Activated gamma-delta T cell treated with Interleukin-2 at 50 U/mL for 16 hours (primary cell): ENCODE measurements around the gene TEX22.

Source experiments
- DNase-seq: peaks from one replicate; pipeline ENCODE4 v3.0.0-alpha.2; 2020

Gene TEX22

GRCh38 chr14:105444859-105445258 lies 46.5 kb downstream of the TEX22 start:
- DNase-seq: no peak

DNA sequence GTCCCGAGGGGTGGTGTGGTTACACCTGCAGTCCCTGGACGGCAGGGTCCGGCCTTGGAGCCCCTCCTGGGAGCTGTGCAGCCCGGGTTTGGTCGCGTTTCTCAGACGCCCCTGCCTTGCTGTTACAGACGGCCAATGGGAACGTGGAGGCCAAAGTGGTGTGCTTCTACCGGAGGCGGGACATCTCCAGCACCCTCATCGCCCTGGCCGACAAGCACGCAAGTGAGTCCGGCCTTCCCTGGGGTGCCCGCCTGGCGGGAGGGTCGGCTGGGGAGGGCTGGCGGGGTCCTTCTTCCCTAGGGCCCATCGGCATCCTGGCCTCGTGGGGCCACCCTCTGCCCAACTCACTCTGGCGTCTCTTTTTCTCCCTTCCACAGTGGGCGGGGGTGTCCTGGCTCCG lies 47.0 kb downstream of the TEX22 start:
- DNase-seq: no peak

DNA sequence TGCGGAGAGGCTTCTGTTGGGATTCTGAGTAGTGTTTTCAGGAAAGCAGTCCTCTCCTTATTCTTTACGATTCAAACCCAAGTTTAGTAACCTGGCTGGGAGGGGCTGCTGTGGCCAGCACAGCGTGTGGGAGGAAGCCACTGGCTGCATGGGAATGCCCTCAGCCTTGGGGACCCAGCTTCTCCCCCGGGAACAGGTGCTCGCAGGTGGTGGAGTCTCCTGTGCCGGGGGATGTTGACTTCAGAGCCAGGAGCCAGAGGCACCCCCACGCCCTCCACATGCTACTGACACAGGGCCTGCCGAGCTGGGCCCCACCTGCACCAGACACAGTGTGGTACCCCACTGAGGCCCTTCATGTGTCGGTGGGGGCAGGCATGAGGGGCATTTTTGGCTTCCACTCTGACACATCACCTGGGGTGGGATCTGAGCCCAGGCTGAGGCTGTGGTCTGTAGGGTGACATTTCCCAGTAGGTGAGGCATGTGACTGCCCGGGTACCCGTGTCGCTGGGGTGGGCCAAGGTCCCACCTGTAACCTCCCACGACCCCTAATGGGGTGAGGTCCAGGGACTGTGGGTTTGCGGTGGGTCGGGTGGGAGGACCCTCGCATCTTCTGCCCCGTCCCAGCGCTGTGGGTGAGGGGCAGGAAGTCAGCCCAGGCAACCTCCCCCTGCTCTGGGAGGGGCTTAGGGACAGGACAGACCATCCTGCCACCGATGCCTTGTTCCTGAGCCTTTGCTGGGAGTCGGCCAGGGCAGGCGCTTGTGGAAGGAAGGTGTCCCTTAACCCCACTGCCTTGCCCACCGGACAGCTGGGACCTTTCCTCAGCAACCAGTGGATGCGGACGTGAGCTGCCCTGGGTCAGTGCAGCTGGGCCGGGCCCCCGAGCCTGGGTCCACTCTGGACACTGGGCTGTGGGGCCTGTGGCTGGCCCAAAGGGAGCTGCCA lies 47.8 kb downstream of the TEX22 start:
- DNase-seq: no peak

- DNase-seq: no peak
Observed at GRCh38 chr14:105446971-105447370, 48.6 kb downstream of the TEX22 start.

DNA sequence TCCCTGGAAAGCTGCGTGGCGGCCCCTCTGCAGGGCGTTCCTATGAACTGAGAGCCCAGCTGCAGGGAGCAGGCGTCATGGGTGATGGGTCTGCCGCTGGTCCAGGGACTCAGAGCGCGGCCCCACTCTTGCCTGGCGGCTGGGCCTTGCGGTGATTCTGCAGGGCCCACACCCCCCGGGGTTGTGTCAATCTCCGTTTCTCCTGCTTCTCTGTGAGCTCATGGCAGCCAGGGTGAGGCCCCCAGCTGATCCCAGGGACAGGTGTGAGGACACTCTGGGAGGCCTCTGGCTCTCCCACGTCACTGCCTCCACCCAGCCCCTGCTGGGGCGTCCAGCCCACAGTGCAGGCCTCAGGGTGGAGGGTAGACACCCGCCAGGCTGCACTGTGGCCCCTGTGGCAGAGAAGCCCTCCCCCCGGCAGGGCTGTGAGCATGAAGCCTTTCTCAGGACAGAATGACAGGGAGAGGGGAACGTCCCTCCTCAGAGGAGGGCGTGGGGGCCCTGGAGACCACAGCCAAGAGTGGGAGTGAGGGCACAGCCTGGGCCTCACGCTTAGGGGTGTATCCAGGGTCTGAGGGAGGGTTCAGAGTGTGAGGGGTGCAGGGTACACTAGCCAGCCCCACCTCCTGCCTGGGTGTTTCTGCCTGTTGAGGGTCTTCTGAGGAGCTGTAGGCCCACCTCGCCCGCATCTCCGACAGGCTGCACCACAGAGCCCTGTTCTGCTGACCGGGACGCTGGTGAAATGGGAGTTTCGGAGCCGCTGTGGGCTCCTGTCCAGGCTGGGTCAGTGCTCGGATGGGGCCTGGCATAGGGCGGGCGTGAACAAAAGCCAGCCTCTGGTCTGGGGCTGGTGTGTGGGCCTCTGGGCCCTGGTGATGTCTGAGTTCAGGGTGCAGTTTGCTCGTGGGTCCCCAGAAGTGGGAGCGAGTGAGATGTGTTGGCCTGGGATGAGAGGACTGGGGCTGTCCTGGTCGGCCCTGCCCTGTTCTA lies 49.6 kb downstream of the TEX22 start:
- DNase-seq: no peak

- peak; percentile 56 for DNase-seq
Observed at GRCh38 chr14:105448706-105449111, 50.4 kb downstream of the TEX22 start.

DNA sequence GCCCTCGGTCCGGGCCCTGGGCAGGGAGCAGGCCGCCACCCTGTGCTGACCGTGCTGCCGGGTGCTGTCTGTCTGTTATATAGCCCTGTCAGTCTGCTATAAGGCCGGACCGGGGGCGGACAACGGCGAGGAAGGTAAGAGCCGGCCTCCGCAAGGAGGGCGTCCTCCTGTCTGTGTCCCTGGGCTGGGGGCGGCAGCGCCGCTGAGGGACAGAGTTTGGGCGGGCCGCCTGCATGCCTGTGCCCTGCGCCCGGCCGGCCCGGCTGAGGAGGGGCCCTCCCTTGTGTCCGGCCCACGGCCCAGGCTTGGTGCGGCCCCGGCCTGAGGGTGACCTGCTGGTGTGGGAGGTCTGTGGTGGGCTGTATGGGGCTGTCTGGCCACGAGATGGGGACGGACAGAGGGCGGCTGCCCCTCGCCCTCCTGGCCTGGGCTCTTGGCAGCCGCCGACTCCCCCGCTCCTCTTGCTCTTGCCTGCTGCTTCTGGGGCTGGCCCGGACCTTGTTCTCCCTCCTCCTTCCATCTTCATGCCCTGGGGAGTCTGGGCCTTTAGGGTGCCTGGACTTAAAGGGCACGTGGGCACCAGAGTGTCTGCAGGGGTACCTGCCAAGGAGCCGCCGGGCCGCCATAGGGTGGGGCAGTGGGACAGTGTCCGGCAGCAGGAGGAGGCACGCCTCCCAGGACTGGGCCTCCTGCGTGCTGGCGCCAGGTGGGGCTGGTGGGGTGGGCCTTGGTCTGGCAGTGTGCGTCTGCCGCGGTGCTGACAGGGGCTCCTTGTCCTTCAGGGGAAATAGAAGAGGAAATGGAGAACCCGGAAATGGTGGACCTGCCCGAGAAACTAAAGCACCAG lies 51.2 kb downstream of the TEX22 start:
- DNase-seq: no peak

GRCh38 chr14:105450123-105450505 lies 51.8 kb downstream of the TEX22 start:
- DNase-seq: no peak

- DNase-seq: no peak
Observed at GRCh38 chr14:105450864-105451720, 52.8 kb downstream of the TEX22 start.

DNA sequence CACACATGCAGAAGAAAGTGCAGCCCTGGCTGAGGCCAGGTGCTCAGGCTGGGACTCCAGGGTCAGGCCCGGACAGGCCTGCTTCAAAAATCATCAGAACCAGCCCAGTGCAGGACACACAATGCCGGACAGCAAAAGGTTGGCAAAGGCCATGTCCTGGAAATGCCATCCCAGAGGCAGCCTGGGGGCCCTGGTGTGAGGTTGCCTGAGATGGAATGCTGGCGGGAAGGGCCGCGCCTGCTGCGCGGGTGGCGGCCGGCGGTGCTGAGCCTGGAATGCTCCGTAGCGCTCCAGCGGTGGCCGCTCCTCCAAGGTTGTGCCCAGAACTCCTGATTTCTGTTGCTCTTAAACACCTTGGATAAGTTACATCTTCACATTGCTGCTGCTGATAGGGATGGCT lies 54.6 kb downstream of the TEX22 start:
- no peak for DNase-seq

- no peak for DNase-seq
Observed at GRCh38 chr14:105453847-105454246, 55.5 kb downstream of the TEX22 start.

DNA sequence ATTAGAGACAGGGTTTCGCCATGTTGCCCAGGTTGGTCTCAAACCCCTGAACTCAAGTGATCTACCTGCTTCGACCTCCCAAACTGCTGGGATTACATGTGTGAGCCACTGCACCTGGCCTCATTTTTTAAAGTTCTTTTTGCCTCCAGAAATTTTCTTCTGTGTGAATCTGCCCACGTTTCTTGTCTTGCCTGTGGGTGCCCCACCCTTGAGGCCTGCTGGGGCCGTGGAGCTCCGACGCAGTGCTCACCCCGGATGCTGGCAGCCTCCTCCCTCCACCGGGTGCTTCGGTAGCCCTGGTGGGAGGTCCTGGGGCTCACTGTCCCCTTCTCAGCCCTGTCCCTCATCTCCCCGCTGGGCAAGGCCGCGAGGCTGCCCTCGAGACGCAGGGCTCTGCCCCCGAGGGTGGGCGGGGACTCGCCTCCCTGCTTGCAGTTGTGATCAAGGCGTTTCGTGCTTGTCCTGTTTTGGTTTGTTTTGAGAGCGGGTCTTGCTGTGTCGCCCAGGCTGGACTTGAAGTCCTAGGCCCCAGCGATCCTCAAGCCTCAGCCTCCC lies 56.8 kb downstream of the TEX22 start:
- no peak for DNase-seq

DNA sequence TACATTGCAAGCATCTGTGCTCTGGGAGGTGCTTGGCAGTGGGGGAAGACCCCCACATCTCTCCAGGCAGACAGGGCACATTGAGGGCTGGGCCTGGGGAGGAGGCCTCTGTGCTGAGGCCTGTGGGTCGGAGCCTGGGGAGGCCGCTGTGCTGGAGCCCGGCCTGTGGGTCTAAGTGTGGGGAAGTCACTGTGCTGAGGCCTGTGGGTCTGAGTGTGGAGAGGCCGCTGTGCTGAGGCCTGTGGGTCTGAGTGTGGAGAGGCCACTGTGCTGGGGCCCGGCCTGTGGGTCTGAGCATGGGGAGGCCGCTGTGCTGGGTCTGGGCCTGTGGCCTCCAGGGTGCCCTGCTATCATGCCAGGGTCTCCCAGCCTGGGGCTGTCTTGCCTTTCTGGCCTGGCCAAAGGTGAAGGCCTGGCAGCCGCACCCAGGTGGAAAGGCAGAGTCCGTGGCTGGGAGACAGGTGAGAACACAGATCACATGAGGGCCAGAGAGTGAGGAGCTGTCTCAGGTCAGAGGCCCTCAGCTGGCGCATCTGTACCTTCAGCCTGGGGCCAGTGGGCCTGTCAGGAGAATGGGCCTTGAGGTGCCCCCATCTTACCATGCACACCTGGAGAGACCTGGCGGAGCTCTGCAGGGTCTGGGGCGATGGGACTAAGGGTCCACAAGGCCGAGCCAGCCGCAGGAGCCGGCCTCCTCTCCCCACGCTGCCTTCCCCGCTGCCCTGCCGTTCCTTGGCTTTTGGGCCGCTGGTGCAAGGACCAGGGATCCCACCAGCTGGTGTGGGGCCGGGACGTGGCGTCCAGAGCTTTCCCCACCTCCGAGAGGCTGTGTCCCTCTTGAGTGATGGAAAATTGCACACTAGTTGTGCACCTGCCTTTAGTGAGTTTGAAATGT lies 57.7 kb downstream of the TEX22 start:
- no peak for DNase-seq

- DNase-seq: no peak
Observed at GRCh38 chr14:105456736-105457617, 58.6 kb downstream of the TEX22 start.

- DNase-seq: no peak
Observed at GRCh38 chr14:105458010-105458409, 59.7 kb downstream of the TEX22 start.

GRCh38 chr14:105458571-105458970 lies 60.2 kb downstream of the TEX22 start:
- no peak for DNase-seq

- DNase-seq: no peak
Observed at GRCh38 chr14:105460116-105460515, 61.8 kb downstream of the TEX22 start.

GRCh38 chr14:105460616-105461015 lies 62.3 kb downstream of the TEX22 start:
- DNase-seq: no peak

DNA sequence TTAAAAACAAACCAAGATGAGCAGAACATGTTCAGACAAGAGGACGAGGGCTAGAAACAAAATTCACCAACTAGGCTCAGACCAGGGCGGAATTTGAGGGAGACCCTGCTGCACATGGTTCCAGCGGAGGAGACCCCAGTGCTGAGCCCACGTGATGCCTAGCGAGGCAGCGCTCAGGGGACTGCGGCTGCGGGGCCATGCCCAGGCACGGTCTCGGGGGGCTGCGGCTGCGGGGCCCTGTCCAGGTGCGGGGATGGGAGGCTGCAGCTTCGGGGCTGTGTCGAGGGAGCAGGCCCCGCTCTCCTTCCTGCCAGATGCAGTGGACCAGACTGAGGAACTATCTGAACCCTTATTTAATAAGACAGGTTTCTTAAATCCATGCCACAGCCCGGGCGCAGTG lies 63.6 kb downstream of the TEX22 start:
- no peak for DNase-seq
